ENCODE measurements around the gene KIF25.

DNA sequence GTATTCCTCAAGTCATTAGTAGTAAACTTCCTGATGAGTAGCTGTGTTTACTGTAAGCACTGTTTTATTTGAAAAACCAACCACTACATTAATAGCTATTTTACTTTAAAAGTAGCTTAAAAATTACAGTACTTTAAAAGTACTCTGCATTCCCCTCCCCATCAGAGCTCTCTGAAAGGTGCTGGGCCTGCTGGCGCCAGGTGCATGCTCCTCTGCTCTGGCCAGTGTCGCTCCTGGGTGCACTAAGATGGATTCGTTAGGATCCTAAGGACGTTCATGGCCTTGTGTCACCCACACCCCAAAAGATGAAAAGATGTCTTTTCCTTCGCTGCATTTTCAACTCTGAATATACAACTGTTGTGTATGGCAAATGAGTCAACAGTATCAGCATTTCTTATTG lies 43.9 kb upstream of the KIF25 start:
- TF ChIP-seq SP1 (IDR thresholded peaks at IDR 0.05) (no peak), YY1 (IDR thresholded peaks at IDR 0.05) (no peak), FOXA1 (IDR thresholded peaks at IDR 0.05) (no peak), EGR1 (IDR thresholded peaks at IDR 0.05; ENCODE audit: low read depth in 2 of 2) (no peak), TAF1 (conservative IDR thresholded peaks at IDR 0.05) (no peak), NR2F2 (IDR thresholded peaks at IDR 0.05) (no peak), RAD21 (IDR thresholded peaks at IDR 0.05) (no peak), RXRA (IDR thresholded peaks at IDR 0.05) (no peak)
- TF ChIP-seq, protein P1, sequence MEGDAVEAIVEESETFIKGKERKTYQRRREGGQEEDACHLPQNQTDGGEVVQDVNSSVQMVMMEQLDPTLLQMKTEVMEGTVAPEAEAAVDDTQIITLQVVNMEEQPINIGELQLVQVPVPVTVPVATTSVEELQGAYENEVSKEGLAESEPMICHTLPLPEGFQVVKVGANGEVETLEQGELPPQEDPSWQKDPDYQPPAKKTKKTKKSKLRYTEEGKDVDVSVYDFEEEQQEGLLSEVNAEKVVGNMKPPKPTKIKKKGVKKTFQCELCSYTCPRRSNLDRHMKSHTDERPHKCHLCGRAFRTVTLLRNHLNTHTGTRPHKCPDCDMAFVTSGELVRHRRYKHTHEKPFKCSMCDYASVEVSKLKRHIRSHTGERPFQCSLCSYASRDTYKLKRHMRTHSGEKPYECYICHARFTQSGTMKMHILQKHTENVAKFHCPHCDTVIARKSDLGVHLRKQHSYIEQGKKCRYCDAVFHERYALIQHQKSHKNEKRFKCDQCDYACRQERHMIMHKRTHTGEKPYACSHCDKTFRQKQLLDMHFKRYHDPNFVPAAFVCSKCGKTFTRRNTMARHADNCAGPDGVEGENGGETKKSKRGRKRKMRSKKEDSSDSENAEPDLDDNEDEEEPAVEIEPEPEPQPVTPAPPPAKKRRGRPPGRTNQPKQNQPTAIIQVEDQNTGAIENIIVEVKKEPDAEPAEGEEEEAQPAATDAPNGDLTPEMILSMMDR (IDR thresholded peaks at IDR 0.05; ENCODE audit: low read depth, low read length, missing input control): no peak
- TF ChIP-seq, protein P2, sequence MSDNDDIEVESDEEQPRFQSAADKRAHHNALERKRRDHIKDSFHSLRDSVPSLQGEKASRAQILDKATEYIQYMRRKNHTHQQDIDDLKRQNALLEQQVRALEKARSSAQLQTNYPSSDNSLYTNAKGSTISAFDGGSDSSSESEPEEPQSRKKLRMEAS (IDR thresholded peaks at IDR 0.05): no peak
- TF ChIP-seq, protein P3, sequence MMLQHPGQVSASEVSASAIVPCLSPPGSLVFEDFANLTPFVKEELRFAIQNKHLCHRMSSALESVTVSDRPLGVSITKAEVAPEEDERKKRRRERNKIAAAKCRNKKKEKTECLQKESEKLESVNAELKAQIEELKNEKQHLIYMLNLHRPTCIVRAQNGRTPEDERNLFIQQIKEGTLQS (IDR thresholded peaks at IDR 0.05): no peak
- TF ChIP-seq, protein P4, sequence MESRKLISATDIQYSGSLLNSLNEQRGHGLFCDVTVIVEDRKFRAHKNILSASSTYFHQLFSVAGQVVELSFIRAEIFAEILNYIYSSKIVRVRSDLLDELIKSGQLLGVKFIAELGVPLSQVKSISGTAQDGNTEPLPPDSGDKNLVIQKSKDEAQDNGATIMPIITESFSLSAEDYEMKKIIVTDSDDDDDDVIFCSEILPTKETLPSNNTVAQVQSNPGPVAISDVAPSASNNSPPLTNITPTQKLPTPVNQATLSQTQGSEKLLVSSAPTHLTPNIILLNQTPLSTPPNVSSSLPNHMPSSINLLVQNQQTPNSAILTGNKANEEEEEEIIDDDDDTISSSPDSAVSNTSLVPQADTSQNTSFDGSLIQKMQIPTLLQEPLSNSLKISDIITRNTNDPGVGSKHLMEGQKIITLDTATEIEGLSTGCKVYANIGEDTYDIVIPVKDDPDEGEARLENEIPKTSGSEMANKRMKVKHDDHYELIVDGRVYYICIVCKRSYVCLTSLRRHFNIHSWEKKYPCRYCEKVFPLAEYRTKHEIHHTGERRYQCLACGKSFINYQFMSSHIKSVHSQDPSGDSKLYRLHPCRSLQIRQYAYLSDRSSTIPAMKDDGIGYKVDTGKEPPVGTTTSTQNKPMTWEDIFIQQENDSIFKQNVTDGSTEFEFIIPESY (IDR thresholded peaks at IDR 0.05): no peak
- TF ChIP-seq, protein P5, sequence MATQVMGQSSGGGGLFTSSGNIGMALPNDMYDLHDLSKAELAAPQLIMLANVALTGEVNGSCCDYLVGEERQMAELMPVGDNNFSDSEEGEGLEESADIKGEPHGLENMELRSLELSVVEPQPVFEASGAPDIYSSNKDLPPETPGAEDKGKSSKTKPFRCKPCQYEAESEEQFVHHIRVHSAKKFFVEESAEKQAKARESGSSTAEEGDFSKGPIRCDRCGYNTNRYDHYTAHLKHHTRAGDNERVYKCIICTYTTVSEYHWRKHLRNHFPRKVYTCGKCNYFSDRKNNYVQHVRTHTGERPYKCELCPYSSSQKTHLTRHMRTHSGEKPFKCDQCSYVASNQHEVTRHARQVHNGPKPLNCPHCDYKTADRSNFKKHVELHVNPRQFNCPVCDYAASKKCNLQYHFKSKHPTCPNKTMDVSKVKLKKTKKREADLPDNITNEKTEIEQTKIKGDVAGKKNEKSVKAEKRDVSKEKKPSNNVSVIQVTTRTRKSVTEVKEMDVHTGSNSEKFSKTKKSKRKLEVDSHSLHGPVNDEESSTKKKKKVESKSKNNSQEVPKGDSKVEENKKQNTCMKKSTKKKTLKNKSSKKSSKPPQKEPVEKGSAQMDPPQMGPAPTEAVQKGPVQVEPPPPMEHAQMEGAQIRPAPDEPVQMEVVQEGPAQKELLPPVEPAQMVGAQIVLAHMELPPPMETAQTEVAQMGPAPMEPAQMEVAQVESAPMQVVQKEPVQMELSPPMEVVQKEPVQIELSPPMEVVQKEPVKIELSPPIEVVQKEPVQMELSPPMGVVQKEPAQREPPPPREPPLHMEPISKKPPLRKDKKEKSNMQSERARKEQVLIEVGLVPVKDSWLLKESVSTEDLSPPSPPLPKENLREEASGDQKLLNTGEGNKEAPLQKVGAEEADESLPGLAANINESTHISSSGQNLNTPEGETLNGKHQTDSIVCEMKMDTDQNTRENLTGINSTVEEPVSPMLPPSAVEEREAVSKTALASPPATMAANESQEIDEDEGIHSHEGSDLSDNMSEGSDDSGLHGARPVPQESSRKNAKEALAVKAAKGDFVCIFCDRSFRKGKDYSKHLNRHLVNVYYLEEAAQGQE (IDR thresholded peaks at IDR 0.05): no peak
